ENCODE data around the gene LILRA6.
"Not testable (repeated sequence)": the region's sequence is repeated elsewhere in the genome, so short reads cannot be mapped to it uniquely, and the experiment has no call there.

LILRA6 gene

GRCh38 chr19:54242646-54243045 lies at the start of gene LILRA6:
LILRA6 (minus strand) TSS chr19:54242790.
- not testable (repeated sequence) for DNase-seq

- DNase-seq = not testable (repeated sequence)
Observed at GRCh38 chr19:54289160-54289559, 46.6 kb upstream of the LILRA6 start.

GRCh38 chr19:54287456-54287855 lies 44.9 kb upstream of the LILRA6 start:
- DNase-seq = no peak

- DNase-seq = not testable (repeated sequence)
Observed at GRCh38 chr19:54286283-54286682, 43.7 kb upstream of the LILRA6 start.

GRCh38 chr19:54285427-54286056 lies 43.0 kb upstream of the LILRA6 start:
- DNase-seq = not testable (repeated sequence)

- no peak for DNase-seq
Observed at GRCh38 chr19:54282686-54283470, 40.3 kb upstream of the LILRA6 start.

- DNase-seq = not testable (repeated sequence)
Observed at GRCh38 chr19:54281729-54282075, 39.1 kb upstream of the LILRA6 start.

- no peak for DNase-seq
Observed at GRCh38 chr19:54281007-54281728, 38.6 kb upstream of the LILRA6 start, which contains the start of gene LILRB2. LILRB2 (minus strand) TSS chr19:54281110; CDS start chr19:54280496, 614 bp downstream.

- DNase-seq = not testable (repeated sequence)
Observed at GRCh38 chr19:54280441-54280840, 37.9 kb upstream of the LILRA6 start.

- DNase-seq = not testable (repeated sequence)
Observed at GRCh38 chr19:54280025-54280424, 37.4 kb upstream of the LILRA6 start.

- DNase-seq = no peak
Observed at GRCh38 chr19:54279406-54279962, 36.9 kb upstream of the LILRA6 start.

- not testable (repeated sequence) for DNase-seq
Observed at GRCh38 chr19:54278571-54279195, 36.1 kb upstream of the LILRA6 start.

GRCh38 chr19:54278056-54278455 lies 35.5 kb upstream of the LILRA6 start:
- not testable (repeated sequence) for DNase-seq

GRCh38 chr19:54277111-54277615 lies 34.6 kb upstream of the LILRA6 start:
- DNase-seq = not testable (repeated sequence)

- DNase-seq = no peak
Observed at GRCh38 chr19:54275951-54276350, 33.4 kb upstream of the LILRA6 start.

GRCh38 chr19:54274516-54274915 lies 31.9 kb upstream of the LILRA6 start:
- DNase-seq = not testable (repeated sequence)

GRCh38 chr19:54273821-54274220 lies 31.2 kb upstream of the LILRA6 start:
- DNase-seq = no peak

GRCh38 chr19:54272181-54272580 lies 29.6 kb upstream of the LILRA6 start:
- not testable (repeated sequence) for DNase-seq

GRCh38 chr19:54271587-54271986 lies 29.0 kb upstream of the LILRA6 start:
- DNase-seq = not testable (repeated sequence)

GRCh38 chr19:54271106-54271505 lies 28.5 kb upstream of the LILRA6 start:
- no peak for DNase-seq

GRCh38 chr19:54268936-54269335 lies 26.3 kb upstream of the LILRA6 start:
- DNase-seq = no peak

GRCh38 chr19:54266133-54266532 lies 23.5 kb upstream of the LILRA6 start:
- no peak for DNase-seq

GRCh38 chr19:54262470-54262869 lies 19.9 kb upstream of the LILRA6 start:
- no peak for DNase-seq
